COLO668 (cell line): ENCODE measurements around the gene FER.

Source experiments
- DNase-seq: peaks from one replicate; lab custom pipeline; 2025; ENCODE audit not compliant: unreplicated experiment; lab: John Stamatoyannopoulos, UW

The FER gene

GRCh38 chr5:109100971-109101370, 353.3 kb downstream of the FER start:
- no peak for DNase-seq

DNA sequence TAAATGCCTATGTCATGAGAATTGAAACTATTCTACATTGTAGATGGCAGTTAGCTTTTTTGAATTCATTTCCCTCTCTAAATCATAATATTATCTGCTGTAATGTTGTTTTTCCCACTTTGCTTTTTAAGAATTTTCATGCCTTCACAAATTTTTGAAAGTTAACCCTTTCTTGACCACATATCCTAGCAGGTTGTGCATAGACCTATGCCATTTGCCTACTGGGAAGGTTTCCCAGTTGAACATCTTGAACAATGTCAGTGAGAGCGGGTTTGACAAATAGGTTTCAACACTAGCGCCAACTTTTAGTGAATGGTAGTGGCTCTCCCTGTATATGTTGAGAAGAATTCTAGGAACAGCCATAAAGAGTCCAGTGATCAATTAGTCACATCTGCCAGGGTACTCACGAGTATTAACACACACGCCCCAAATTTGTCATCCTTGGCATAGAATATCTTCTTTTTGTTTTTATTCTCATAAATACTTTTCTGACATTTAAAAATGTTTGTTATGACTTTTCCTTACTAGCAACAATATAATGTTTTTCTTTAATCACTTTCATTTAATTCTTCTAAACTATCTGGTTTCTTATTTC, 354.5 kb downstream of the FER start:
- no peak for DNase-seq

DNA sequence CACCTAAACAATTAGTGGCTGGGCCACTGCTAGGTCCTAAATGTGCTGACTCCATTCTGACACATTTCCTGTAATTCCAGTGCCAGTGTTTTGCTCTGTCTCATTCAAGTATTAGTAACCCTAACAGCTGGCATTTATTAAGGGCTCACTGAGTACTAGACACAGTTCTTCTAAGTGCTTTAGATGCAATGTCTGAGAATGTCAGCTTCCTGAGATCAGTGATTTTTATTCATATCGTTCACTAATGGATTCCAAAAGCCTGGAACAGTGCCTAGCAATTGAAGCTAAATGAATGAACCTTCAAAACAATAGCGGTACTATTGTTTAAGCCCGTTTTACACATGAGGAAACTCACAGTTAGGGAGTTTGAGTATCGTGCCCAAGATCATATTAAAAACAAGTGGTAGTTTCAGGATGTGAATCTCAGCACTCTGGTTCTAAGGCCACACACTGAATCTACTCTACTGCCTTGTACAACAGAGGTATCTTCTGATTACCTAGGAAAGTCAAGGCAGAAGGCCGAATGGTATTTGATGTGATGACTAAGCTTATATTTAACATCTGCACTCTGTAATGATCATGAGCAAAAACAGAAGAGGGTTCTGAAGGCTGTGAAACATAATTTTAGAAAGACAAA, 358.1 kb downstream of the FER start:
- no peak for DNase-seq

DNA sequence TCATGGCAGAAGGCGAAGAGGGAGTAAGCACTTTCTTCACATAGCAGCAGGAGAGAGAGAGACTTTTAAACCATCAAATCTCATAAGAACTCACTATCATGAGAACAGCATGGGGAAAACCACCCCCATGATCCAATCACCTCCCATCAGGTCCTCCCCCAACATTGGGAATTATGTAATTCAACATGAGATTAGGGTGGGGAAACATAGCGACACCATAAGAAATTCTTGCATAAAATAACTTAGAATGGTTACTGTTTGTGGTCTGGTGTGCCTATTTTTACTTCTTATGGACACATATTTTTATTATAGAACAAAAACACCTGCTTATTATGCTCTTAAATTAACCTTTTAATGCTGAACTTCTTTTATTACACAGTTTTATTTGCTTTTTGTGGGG, 364.0 kb downstream of the FER start:
- no peak for DNase-seq

GRCh38 chr5:109113608-109114007, 365.9 kb downstream of the FER start:
- no peak for DNase-seq

- no peak for DNase-seq
Observed at GRCh38 chr5:109121225-109121624, 373.5 kb downstream of the FER start.

- no peak for DNase-seq
Observed at GRCh38 chr5:109125755-109126429, 378.2 kb downstream of the FER start.

DNA sequence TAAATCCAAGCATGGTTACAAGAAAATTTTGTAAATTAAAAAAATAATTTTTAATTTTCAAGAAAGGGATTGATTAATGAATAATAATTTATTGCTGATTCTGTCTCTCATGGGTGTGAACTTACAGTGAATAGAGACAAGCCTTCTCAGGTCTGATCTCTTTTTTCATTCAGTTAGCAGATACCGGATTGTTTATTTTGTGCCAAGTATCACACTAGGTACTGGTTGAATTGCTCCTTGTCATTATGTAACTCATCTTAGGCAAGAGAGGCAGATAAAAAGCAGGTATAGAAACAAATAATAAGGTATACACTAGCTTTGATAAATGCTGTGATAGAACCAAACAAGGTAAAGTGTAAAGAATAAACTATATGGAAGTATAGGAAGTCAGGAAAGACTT, 378.8 kb downstream of the FER start:
- no peak for DNase-seq

GRCh38 chr5:109136906-109137305, 389.2 kb downstream of the FER start:
- DNase-seq, result no peak

- no peak for DNase-seq
Observed at GRCh38 chr5:109141222-109142200, 393.8 kb downstream of the FER start.

- no peak for DNase-seq
Observed at GRCh38 chr5:109143031-109143430, 395.3 kb downstream of the FER start.

- no peak for DNase-seq
Observed at GRCh38 chr5:109145139-109145538, 397.4 kb downstream of the FER start.

DNA sequence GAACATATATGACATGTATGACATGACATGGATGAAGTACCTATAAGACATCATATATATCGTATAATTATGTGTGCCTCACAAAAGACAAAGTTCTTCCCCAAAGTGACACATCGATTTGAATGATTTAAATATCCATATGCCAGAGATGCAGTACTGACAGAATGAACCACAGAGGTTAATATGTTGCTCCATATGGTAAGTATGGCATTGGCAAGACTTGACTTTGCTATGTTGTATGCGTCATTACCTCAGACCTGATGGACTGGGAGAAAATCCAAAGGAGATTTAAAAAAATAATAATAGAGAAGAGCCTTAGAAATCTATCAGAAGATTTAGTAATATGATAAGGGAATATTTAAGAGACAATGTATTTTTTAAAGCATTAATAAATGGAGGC, 398.9 kb downstream of the FER start:
- DNase-seq, result no peak

- no peak for DNase-seq
Observed at GRCh38 chr5:109152565-109152964, 404.9 kb downstream of the FER start.

DNA sequence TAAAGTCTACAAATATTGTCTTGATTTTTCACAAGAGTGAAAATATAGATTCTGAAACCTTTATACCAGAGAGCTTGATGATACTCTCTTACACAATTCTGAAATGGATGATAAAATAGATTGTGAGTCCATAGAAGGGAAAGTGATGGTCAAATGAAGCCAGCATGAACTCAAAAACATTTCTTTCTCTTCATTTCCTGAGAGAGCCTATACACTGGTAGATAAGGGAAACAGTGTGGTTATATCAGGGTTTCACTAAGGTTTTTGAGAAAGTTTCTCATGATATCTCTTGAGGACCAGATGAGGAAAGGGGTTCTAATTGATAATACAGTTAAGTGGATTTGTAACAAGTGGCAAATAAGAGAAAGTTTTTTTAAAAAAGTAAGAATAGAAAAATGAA, 407.9 kb downstream of the FER start:
- no peak for DNase-seq

DNA sequence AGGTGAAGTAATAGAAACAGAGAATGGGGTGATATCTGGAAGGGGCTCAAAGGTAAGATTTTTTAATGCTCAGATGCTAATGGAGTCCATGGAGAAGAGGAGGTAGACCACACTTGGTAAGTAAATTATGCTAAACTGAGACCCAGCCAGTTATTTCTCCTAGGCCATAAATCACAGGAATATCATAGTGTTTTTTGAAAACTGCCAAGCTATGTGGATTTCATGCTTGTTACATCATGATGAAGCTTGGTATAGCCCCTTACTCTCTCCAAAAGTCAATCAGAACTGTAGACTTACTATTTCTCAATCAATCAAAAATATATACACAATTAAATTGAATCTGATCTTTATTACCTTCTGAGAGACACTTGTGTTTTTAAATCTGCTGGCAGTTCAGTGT, 409.2 kb downstream of the FER start:
- no peak for DNase-seq

DNA sequence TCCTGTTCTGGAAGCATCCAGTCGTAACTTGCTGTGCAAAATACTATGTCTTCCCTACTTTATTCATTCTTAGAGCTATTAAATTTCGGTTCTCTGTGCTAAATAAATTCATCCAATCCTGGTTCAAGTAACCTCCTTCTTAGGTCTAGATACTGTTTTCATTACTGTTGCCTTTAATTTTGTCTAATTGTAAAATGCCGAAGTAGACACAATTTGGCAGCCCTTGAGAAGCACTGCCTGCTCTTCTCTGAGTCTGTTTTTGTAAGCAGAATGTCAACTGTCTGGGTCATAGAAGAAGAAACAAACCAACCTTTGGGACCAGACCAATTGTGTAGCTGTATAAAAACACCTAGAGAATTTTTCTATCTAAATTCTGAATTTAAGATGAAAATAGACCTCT, 412.8 kb downstream of the FER start:
- DNase-seq, result no peak

- DNase-seq, result no peak
Observed at GRCh38 chr5:109161914-109162683, 414.4 kb downstream of the FER start.

DNA sequence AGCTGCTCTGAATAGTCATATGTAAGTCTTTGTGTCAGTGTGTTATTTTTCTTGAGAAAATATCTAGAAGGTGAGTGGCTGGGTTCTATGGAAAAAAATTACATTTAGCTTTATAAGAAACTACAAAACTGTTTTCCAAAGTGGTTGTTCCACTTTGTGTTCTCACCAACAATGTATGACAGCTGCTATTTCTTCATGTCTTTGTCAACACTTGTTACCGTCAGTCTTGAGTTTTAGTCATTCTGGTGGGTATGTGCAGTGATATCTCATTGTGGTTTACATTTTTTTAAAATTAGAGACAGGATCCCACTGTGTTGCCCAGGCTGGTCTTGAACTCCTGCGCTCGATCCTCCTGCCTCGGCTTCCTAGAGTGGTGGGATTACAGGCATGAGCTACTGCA, 415.6 kb downstream of the FER start:
- DNase-seq, result no peak

GRCh38 chr5:109164001-109164400, 416.3 kb downstream of the FER start:
- DNase-seq, result no peak

DNA sequence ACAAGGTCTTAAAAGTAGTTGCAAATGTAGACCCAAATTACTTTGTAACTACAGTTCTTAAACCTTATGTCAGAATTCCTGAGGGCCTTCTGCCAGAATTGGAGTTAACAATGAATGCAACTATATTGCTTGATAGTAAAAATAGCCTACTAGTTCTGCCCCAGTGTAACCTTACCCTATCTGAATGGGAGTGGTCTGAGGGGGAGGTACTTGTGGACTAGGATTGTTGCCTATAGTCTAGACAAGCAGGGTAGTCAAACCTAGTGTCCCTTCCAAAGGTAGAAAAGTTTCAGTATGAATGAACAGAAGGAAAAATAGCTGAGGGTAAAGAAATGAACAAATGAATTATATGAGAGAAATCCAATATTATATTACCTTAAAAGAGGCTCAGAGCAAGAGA, 419.9 kb downstream of the FER start:
- DNase-seq, result no peak
